HL-60/S4 (cell line): ENCODE measurements around the gene MPPE1.

ENCODE experiments used
- in situ Hi-C: fragments of 300-500 bp; cut with MboI; formaldehyde crosslinking; loops from 2 replicates; pipeline ENCODE4 v1.14.3; 2022; ENCODE audit warnings: low sequenced_read_pairs

The MPPE1 gene

DNA sequence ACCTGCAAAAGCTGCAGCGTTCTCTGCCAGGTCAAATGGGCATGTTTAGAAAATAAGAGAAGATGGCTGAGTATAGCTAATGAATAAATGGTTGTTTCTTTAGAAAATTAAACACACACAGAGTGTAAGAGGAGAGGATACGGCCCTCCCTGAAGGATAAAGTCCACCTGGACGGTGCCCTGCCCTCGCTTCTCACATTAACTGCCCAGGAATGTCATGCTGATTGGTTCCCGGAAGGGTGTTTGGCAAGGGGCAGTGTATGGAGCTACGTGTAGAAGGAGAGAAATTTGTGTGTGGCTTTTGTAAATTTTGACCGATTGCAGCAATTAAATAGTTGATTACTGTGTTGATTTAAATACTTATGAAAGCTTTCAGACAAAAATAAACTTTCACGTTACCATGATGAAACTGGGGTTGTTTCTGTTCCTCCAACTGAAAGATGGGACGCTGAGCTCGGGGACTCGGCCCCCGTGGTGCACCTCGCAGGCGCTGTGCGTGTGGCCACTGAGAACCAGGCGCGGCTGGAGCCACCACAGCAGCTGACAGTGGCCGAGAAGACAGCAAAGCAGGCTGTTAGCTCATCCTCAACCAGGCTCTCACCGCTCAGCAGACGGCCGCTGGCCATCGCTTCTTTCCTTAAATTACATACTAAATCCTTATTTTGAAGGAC lies 22.7 kb downstream of the MPPE1 start:
- in situ Hi-C loops: no loop called here

DNA sequence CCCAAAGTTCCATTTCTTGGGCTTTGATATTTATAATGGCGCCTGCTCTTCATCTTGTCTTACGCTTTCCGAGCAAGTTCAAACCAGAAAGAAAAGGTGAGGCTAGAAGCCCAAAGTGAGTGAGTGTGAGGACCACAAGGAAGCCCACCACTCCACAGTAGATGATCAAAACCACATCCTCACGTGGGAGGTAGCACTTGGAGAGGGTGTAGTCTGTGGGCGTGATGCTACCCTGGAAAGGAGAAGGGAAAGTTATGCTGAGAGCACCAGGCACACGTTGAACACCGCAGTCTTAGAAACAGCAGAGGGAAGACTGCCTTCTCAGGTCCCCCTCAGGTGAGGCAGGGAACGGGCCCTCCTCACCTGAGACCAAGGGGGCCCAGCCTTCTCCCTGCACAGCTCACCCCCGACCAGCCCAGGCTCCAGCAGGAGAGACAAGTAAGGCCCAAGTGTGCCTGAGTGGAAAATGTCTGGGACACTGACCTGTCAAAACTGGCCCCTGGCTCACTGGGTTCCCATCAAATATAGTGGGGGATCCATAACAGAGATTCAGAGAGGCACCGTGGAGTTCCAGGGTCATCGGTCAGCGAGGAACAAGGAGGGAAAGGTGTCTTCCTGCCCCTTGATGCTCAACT lies 23.6 kb downstream of the MPPE1 start:
- in situ Hi-C loops: no loop called here

DNA sequence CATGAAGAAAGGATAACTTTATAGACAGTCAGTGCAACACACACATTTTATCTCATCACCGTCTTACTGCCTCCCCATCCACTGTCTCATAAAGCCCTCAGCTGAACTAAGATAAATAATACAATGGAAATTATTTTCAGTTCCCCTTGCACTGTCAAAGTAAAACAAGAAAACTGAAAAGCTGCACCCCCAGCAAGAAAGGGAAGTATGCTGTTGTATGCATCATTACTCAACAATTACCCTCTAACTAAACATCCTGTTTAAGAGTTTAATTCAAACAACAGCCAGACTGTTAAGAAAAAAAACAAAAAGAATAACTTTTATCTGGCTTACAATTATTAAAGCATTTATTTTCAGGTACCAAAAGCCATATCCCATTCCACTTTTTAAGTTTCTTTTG lies 25.0 kb downstream of the MPPE1 start:
- in situ Hi-C loops: no loop called here

DNA sequence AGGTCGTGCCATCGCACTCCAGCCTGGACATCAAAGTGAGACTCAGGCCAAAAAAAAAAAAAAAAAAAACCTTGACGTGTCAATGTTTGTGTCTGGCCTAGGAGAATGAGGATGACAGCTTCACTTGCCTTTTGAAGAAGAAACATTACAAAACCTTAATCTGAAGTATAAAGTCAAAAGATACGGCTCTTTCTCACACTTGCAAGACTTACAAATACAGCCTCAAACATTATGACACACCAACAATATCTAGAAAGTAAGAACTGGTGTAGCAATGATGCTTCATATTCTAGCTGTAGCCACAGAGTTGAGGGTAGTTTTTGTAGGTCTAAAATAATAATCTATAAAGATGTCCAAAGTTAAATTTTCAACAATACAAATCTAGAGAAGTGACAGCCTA lies 25.5 kb downstream of the MPPE1 start:
- in situ Hi-C loops: no loop called here

DNA sequence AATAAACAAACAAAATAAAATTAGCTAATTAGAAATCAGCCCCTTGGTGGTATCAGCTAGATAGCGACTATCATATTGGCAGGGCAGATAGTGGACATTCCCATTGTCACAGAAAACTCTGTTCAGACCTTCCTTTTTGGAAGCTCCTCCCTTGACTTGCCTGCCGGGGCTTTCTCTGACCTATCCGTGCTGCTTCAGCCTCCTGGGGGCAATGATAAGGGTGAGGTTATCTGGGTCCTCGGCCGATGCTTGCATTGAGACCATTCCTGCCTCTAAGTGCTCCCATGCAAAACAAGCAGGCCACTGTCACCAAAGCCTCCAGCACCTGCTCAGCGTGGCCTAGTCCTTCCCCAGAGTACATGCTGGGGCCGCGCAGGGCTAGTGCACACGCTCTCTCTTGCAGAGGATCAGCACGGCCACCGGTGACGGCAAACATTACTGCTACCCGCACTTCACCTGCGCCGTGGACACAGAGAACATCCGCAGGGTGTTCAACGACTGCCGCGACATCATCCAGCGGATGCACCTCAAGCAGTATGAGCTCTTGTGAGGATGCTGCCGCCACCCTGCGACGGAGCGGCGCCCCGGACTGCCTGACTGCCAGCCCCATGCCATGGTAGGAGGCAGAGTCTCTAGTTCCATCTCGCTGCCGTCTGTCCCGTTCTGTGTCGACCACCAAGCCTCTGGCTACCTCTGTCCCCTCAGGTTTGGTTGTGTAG lies 27.4 kb downstream of the MPPE1 start:
- in situ Hi-C loops: no loop called here

DNA sequence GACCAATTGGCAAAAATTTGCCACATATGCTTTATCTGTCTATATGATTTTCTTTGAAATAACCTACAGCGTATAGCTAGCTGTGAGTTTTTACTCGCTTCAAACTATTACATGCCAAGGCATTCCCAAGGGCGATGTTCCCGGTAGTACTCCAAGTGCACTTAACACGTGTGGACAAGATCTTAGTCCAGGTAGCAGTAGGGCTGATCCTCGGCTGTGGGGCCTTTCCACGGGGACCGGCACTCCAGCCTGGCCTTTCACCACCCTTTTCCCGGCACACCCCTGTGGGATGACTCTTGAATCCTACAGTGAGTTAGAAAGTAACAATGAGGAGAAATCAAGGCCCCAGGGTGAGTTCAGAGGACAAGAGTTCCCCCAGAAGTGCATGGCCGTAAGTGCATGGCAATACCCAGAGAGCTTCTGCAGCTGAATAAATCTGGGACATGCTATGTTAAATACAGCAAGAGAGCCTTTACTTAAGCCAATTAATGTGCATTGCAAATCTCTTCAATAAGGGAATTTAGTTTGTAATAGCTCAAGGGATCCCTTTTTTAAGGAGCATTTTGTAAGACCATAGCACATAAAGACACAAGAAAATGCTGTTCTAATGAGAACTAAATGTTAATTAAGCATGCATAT lies 30.5 kb downstream of the MPPE1 start:
- in situ Hi-C loops: no loop called here

DNA sequence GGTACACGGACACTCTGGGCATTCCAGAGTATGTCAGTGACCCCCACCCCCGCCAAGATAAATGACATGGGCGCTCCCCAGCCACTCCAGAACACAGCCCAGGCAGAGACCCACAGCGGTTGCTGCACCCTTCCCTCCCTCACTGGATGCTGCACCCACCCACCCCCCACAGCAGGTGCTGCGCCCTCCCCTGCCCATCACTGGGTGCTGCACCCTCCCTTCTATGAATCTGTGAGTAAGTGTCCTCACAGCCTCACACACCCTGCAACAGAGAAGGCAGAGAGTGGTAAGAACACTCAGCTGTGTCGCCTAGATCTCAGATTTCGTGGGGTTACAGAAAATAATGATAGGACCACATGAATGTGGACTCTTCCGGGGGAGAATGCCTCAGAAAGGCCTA lies 33.4 kb downstream of the MPPE1 start:
- in situ Hi-C loops: no loop called here

DNA sequence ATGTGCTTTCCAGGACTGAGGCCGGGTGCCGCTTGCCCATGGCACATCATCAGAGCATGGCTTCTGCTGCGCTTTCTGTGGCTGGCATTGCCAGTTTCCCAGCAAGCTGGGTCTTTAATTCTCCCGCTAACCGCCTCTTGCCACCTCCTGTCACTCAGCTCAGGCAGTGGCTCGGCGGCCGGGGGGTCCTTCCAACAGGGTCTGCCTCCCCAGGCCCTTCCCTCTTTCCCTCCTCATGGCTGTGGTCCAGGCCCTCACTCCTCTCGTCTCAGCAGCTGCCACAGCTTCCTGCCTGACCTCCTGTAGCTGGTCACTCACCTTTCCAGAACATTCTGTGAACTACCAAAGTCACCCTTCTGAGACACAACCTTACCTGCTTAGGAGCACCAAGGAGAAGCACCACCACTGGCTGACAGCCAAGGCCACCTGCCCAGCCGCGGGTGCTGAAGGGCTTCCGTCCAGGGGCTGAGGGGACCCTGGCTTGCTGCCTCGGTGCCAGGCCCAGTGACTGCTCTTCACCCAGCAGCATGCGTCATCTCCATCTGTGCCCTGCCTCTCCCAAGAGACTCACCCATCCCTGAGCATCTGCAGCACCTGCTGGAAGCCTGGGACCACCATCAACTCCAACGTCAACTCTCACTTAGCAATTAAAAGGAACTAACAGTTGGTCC lies 34.3 kb downstream of the MPPE1 start:
- in situ Hi-C loops: no loop called here

DNA sequence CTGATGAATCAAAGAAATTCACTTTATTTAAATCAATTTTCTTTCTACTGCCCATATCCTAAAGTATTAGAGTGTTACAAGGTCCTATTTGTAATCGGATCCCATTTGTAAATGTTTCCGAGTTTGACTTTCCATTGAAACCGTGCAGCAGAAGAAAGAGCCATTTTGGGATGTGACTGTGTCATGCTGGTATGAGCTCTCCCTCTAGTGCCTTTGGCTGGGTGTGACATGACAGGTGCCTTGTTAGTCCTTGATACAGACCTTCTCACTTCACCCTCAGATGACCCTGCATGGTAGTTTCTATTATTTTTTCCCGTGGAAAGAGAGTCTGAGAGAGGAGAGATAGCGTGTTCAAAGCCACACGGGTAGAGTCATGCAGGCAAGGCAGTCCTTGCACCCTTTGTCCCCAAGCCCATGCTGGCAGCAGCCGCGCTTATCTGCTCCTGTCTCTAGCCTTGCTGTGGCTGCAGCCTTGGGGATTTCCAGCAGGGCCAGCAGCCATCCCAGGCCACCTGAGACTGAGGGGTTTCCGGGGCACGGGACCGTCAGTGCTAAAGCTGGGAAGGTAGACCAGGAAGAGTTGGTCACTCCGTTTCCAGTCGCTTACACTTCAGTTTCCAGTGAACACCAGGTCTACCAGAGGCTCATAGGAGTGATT lies 35.5 kb downstream of the MPPE1 start:
- in situ Hi-C loops: no loop called here

DNA sequence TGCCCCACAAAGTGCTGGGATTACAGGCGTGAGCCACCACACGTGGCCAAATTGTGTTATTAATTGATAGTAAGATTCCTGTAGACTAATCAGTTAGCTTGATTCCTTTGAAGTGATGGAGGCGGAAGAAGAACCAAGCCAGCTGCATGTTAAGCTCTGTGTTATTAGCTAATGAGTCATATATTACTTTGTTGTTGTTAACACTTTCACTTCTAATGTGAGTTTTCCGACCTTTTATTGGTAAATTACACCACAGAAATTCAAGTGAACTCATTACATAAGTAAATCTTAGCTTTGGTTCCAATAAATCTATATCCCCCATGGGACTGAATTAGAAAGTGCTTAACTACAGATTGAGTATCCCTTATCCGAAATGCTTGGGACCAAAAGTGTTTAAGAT lies 36.6 kb downstream of the MPPE1 start:
- in situ Hi-C loops: no loop called here

DNA sequence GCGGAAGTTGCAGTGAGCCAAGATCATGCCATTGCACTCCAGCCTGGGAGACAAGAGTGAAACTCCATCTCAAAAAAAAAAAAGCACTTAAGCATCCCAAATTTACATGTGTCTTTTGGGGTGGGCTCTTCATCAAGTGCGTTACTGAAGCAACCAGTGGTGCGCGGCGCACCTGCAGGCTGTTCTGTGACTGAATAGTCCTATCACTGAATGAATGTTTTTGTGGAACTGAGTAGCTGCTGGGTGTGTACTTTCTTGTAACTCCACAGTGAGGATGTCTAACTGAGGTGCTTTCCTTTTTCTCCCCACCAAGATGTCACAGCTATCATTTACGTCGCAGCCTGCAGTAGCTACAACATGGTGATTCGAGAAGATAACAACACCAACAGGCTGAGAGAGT lies 39.9 kb downstream of the MPPE1 start:
- in situ Hi-C loops: loop anchor here (10.0 kb wide), 1 partner anchor 57 kb away; no protein-coding TSS in a partner anchor

DNA sequence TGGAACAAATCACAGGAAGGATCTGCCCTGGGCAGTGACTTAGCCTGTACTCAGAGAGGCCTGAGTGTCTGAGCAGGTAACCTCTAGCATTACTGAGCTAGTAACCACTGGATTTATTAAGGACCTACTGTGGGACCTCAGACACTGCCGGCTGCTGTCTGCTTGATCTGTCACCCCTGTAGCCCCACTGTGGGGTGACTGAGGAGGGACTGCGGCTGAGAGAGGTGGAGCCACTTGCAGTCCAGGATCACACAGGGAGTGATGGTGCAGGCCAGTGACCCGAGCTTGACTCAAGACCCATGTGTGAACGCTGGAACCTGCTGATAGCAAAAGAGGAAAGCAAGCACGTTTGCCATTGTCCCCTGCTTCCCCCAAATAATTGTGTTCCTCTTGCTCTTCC lies 41.4 kb downstream of the MPPE1 start:
- in situ Hi-C loops: loop anchor here (10.0 kb wide), 1 partner anchor 58 kb away; no protein-coding TSS in a partner anchor

DNA sequence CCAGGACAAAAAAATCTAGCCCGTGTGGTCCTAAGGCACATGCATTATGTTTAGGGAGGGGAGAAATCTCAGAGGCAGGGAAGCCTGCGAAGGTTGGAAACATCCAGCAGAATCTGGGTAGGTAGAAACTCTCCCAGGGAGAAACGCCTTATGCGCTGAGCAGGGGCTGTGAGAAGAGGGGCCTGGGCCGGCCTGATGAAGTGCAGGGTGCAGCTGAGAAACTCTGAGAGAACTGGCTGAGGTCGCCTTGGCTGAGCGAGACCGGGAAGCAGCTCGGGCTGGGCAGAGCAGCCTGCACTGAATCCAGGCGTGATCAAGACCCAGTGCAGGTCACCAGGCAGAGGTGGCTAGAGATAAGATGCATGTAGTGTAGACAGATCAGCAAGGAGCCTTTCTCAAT lies 41.8 kb downstream of the MPPE1 start:
- in situ Hi-C loops: loop anchor here (10.0 kb wide), 1 partner anchor 58 kb away; no protein-coding TSS in a partner anchor

DNA sequence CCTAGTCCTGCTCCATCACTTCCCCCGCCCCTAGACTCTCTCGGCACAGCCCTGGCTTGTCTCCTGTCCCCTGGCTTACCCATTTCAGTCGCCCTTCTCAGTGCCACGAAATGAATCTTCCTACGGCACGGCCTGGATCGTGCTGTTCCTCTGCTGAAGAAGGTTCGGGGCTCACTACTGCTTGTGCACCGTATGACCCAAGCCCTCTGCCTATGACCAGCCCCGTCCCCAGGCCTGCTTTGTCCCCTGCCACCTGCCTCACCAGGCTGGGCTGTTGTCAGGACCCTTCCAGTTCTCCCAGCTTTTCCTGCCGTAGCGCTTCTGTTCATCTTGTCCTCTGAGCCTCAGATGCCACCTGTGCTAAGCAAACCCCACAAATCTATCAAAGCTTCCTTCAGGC lies 43.0 kb downstream of the MPPE1 start:
- in situ Hi-C loops: loop anchor here (10.0 kb wide), 1 partner anchor 60 kb away; no protein-coding TSS in a partner anchor

DNA sequence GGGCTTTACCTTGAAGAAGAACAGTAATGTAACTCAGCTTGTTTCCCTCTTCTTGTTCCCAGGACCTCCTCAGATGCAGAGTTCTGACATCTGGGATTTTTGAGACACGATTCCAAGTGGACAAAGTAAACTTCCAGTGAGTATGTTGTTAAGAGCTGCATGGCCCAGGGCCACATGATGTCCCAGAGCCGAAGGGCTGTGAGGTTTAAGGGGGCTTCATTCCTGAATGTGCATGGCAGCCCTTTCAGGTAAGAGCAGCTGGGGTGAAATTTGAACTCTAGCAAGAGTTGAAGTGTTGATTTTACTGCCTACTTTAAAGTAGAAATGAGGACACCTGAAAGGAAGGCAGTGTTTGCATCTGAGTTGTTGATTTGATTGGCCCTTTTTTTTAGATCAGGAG lies 43.6 kb downstream of the MPPE1 start:
- in situ Hi-C loops: loop anchor here (10.0 kb wide), 1 partner anchor 60 kb away; no protein-coding TSS in a partner anchor

DNA sequence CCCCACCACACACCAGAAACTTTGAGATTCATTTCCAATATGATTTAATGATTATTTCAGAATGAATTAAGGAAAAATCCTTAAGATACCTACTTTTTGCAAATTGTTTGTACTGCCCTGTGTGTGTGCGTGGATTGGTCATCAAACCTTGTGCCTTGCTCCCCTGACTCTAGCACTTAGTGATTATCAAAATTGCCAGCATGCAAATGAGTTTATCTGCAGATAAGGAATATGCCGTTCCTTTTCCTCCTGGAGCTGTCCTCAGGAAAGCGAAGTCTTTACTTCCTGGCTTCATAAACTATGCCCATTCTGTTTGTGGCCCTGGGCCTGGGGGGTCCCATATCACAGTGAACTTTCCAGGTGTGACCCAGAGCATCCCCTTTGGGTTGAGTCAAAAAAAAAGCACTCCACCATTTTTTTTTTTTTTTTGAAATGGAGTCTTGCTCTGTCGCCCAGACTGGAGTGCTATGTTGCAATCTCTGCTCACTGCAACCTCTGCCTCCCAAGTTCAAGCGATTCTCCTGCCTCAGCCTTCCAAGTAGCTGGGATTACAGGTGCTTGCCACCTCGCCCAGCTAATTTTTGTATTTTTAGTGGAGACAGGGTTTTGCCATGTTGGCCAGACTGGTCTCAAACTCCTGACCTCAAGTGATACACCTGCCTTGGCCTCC lies 45.5 kb downstream of the MPPE1 start:
- in situ Hi-C loops: loop anchor here (10.0 kb wide), 1 partner anchor 62 kb away; no protein-coding TSS in a partner anchor

DNA sequence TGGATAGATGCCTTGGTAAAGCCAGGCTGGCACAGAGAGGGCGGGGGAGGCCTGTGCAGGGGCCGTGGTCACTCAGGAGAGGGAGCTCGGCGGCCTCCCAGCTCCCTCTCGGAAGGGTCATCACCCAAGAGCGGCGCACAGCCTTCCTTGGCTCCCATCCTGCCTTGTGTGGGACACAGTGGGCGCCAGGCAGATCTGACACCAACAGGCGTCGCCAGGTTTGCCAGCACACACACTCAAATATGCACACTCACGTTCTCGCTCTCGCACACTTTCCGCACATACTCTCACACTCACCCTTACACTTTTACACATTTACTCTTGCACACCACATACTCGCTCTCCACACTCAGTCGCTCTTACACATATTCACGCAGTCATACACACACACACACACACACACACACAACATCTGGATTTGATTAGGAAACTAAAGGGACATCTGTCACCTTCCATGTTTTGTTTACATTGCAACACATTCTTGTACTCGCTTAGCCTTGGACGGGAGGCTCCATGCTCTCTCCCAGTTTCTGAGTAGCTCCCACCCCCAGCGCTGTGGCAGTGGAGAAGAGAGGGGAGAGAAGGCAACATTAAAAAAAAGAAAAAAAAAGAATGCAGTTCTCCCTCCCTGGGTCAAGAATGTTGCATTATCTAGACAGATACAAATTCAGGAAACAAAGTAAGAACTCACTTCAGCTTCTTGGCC lies 46.4 kb downstream of the MPPE1 start:
- in situ Hi-C loops: loop anchor here (10.0 kb wide), 1 partner anchor 63 kb away; no protein-coding TSS in a partner anchor

DNA sequence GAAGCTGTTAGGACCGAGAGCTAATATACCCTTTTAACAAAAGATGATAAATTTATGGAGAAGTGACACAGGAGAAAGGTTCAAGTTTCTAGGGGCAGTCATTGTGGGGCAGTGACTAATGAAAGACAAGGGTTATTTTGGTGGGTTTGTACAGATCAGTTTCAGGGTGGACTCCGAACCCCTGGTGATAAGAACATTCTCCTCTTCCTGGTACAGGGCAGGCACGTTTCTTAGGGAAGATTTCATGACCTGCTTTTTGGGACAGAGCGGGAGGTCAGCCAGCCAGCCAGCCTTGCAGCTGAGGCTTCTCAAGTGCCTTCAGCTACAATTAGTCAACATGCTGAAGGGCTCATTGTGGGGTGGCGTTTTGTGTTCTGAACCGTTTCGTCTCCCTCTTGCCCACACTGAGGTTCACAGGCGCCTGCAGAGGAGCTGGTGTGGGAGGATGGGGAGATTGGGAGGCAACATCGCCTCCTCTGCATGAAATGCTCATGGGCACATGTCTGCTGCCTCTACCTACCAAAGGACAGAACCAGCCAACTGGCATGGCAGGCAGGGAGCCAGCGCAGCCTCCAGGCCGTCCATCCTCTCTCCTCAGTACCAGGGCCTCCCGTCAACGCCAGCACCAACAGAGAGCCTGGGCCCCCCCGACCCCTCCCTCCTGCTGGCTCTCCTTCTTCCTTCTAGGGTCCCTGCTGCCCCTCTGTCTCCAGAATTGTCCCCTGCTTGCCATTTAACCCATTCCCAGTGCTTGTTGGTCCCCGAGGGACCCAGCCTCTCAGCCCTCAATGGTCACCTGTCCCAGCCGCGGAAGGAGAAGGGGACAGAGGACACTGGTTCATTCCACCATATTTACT lies 47.3 kb downstream of the MPPE1 start:
- in situ Hi-C loops: loop anchor here (10.0 kb wide), 1 partner anchor 64 kb away; no protein-coding TSS in a partner anchor
